K562 (cell line): ENCODE data around the gene PGD. TPM values are rescaled to one million over a fixed set of nuclear protein-coding genes. Genes with fewer than 3 reads are reported as not detected.

Experiments
- ARNT ChIP-seq, 2 experiments: fragments of 450-650 bp; IDR thresholded peaks; 2 replicates each; pipeline ENCODE4 v1.6.1; 2016; ENCODE audit warnings: mild to moderate bottlenecking in 1 of 2
- DACH1 ChIP-seq: fragments of 450-650 bp; IDR thresholded peaks from 2 replicates; pipeline ENCODE4 v1.6.1; 2018; ENCODE audit not compliant: partially characterized antibody
- HOXB6 ChIP-seq: fragments of 250-450 bp; sonication (Bioruptor Pico); IDR thresholded peaks from 2 replicates; pipeline ENCODE4 v1.5.1; 2022; ENCODE audit warnings: mild to moderate bottlenecking, borderline replicate concordance
- KHSRP ChIP-seq: fragments of 450-650 bp; IDR thresholded peaks from 2 replicates; pipeline ENCODE4 v1.6.1; 2017
- MAFF ChIP-seq: IDR thresholded peaks from 2 replicates; pipeline ENCODE4 v1.6.1; 2012; ENCODE audit warnings: low read length, improper control_type of control experiment
- MITF ChIP-seq: IDR thresholded peaks from 2 replicates; pipeline ENCODE4 v1.6.1; 2014; ENCODE audit warnings: antibody characterized with exemption
- NR2C1 ChIP-seq, 2 experiments: fragments of 450-650 bp; IDR thresholded peaks; 2 replicates each; pipeline ENCODE4 v1.6.1; 2017; ENCODE audit warnings: mild to moderate bottlenecking in 2 of 2, antibody characterized with exemption in 1 of 2, inconsistent platforms in 1 of 2, missing compliant biosample characterization in 1 of 2, missing genetic modification characterization in 1 of 2
- SIN3B ChIP-seq: fragments of 450-650 bp; IDR thresholded peaks from 2 replicates; pipeline ENCODE4 v1.6.1; 2017; ENCODE audit warnings: low read depth, mild to moderate bottlenecking, moderate library complexity
- TCF7 ChIP-seq: sonication (generic); IDR thresholded peaks from 2 replicates; pipeline ENCODE4 v1.6.1; 2016; ENCODE audit warnings: antibody characterized with exemption, borderline replicate concordance
- UBTF ChIP-seq, 2 experiments: IDR thresholded peaks; 2 replicates each; pipeline ENCODE4 v1.6.1; 2012; ENCODE audit warnings: improper control_type of control experiment in 2 of 2, low read depth in 2 of 2, low read length in 2 of 2, borderline replicate concordance in 1 of 2
- ZNF41 ChIP-seq: fragments of 250-450 bp; sonication (Bioruptor Pico); conservative IDR thresholded peaks from 2 replicates; pipeline ENCODE4 v1.4.0; 2020; ENCODE audit warnings: mild to moderate bottlenecking
- ZNF766 ChIP-seq: fragments of 200-800 bp; sonication (Bioruptor generic); conservative IDR thresholded peaks from 2 replicates; pipeline ENCODE4 v1.6.1; 2016; ENCODE audit warnings: missing genetic modification characterization, missing compliant biosample characterization
- ZSCAN29 ChIP-seq: fragments of 450-650 bp; IDR thresholded peaks from 2 replicates; pipeline ENCODE4 v1.6.1; 2017
- polyA plus RNA-seq, 8 experiments: library from polyadenylated mRNA; depleted of rRNA in 4 of 8; stranded (reverse) in 5 of 8; unstranded in 3 of 8; fragments of >200 nt; fragmentation: Nextera tagmentation in 2 of 8; fragmentation: Illumina TruSeq in 1 of 8; extraction: Ambion mirVana in 2 of 8; extraction: Trizol in 1 of 8; gene quantifications; 2 replicates each; pipeline versions ENCODE4 v1.2.1 to v1.2.3, GENCODE V29; 2011 to 2014; ENCODE audit warnings: inconsistent platforms in 1 of 8, missing spikeins in 1 of 8
- total RNA-seq, 7 experiments: library from RNA; depleted of rRNA in 6 of 7; stranded (reverse); fragments of >200 nt in 6 of 7; fragmentation: Illumina TruSeq in 2 of 7; extraction: Trizol in 2 of 7; gene quantifications; 2 replicates each; pipeline versions ENCODE4 v1.2.1 to v1.2.3, GENCODE V29; 2011 to 2021; ENCODE audit warnings: low replicate concordance in 1 of 7
- TF ChIP-seq, protein P1 (sequence below), 2 experiments: fragments of 450-650 bp; formaldehyde crosslinking in 1 of 2; IDR thresholded peaks; 2 replicates each; pipeline versions ENCODE4 v1.4.0 to v1.6.1; 2014 to 2020; ENCODE audit warnings: mild to moderate bottlenecking in 2 of 2, borderline replicate concordance in 1 of 2, low read depth in 1 of 2
- TF ChIP-seq, protein P2 (sequence below), 2 experiments: fragments of 450-650 bp in 1 of 2; sonication (generic) in 1 of 2; formaldehyde crosslinking in 1 of 2; IDR thresholded peaks in 1 of 2; conservative IDR thresholded peaks in 1 of 2; 2 replicates each; pipeline versions ENCODE4 v1.6.1 to v1.8.1; 2016 to 2023; ENCODE audit warnings: mild to moderate bottlenecking in 2 of 2, moderate library complexity in 2 of 2, inconsistent platforms in 1 of 2, missing genetic modification reagents in 1 of 2

The PGD gene
- total and polyA plus RNA-seq, 9 of the 15 experiments (the other 6 are each of a cell fraction or from before 2014, with no cell fraction given), result 177 to 542 (median 270) TPM

DNA sequence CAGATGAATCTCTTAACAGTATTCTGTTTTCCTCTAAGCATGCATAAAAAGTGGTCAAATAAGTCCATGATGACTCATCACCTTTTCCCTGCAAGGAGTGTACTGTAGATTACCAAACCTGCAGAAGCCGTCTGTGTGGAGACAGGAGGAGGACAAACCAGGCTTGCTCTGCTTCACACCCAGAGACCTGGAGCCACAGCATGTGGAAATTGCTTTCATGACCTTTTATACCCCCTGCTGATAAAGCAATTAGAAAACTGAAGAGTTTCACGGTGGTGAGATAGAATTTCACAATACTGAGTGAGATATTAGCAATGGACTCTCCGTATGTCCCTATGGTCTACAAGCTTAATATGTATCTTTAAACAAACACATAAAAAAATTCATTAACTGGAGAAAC lies 60.3 kb downstream of the PGD start (continued):
- no peak for TF ChIP-seq ZNF41 (CRISPR knock-in tag)
- TF ChIP-seq, protein P1, sequence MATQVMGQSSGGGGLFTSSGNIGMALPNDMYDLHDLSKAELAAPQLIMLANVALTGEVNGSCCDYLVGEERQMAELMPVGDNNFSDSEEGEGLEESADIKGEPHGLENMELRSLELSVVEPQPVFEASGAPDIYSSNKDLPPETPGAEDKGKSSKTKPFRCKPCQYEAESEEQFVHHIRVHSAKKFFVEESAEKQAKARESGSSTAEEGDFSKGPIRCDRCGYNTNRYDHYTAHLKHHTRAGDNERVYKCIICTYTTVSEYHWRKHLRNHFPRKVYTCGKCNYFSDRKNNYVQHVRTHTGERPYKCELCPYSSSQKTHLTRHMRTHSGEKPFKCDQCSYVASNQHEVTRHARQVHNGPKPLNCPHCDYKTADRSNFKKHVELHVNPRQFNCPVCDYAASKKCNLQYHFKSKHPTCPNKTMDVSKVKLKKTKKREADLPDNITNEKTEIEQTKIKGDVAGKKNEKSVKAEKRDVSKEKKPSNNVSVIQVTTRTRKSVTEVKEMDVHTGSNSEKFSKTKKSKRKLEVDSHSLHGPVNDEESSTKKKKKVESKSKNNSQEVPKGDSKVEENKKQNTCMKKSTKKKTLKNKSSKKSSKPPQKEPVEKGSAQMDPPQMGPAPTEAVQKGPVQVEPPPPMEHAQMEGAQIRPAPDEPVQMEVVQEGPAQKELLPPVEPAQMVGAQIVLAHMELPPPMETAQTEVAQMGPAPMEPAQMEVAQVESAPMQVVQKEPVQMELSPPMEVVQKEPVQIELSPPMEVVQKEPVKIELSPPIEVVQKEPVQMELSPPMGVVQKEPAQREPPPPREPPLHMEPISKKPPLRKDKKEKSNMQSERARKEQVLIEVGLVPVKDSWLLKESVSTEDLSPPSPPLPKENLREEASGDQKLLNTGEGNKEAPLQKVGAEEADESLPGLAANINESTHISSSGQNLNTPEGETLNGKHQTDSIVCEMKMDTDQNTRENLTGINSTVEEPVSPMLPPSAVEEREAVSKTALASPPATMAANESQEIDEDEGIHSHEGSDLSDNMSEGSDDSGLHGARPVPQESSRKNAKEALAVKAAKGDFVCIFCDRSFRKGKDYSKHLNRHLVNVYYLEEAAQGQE (IDR thresholded peaks at IDR 0.05; ENCODE audit: borderline replicate concordance), result peak; percentile 44
- TF ChIP-seq, protein P1 (CRISPR knock-in tag; IDR thresholded peaks at IDR 0.05; ENCODE audit: low read depth), result no peak
- TF ChIP-seq HOXB6 (CRISPR knock-in tag), result no peak
- TF ChIP-seq MITF, result no peak
- TF ChIP-seq KHSRP, result no peak
- peak; percentile 50; the same call in 1 of the 2 replicates for TF ChIP-seq NR2C1 (IDR thresholded peaks at IDR 0.05)
- peak; percentile 67 for TF ChIP-seq NR2C1 (tag; IDR thresholded peaks at IDR 0.05)
- no peak for TF ChIP-seq ZSCAN29
- TF ChIP-seq UBTF (IDR thresholded peaks at IDR 0.05; ENCODE audit: borderline replicate concordance in 1 of 2, low read depth in 2 of 2, low read length in 2 of 2), result peak in 1 of 2 experiments; percentile 75; a peak in 3 of 4 replicates
- TF ChIP-seq MAFF, result peak; percentile 96
- peak; percentile 79; the same call in 1 of the 2 replicates for TF ChIP-seq ZNF766 (CRISPR knock-in tag)
- peak; percentile 48 for TF ChIP-seq DACH1
- TF ChIP-seq TCF7, result no peak
- no peak for TF ChIP-seq SIN3B
- TF ChIP-seq, protein P2, sequence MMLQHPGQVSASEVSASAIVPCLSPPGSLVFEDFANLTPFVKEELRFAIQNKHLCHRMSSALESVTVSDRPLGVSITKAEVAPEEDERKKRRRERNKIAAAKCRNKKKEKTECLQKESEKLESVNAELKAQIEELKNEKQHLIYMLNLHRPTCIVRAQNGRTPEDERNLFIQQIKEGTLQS (IDR thresholded peaks at IDR 0.05), result peak; percentile 99
- TF ChIP-seq, protein P2 (CRISPR knock-in tag; conservative IDR thresholded peaks at IDR 0.05), result no peak
- TF ChIP-seq ARNT (IDR thresholded peaks at IDR 0.05), result 0 out of 4 replicates have a peak, but pooled peaks have one; percentile 33 to 57
